Fibroblast of villous mesenchyme (primary cell): ENCODE results near the gene MAGI2. TPM values are rescaled to one million over a fixed set of nuclear protein-coding genes. Genes with fewer than 3 reads are reported as not detected.
"Not testable (repeated sequence)": the region's sequence is repeated elsewhere in the genome, so short reads cannot be mapped to it uniquely, and the experiment has no call there.

ENCODE experiments used
- DNase-seq: peaks from one replicate; pipeline ENCODE4 v3.0.0-alpha.2; 2010; ENCODE audit warnings: low read depth
- H3K4me3 ChIP-seq: 2 replicates; pipeline ENCODE4 v1.5.1; 2011; ENCODE audit warnings: low read depth, mild to moderate bottlenecking, low read length
- CTCF ChIP-seq: IDR thresholded peaks from 2 replicates; pipeline ENCODE4 v1.5.1; 2012; ENCODE audit warnings: low read depth, mild to moderate bottlenecking, low read length; ENCODE audit not compliant: insufficient read depth
- total RNA-seq: library from RNA; depleted of rRNA; stranded (reverse); fragments of >200 nt; gene quantifications from 2 replicates; pipeline ENCODE4 v1.2.3, GENCODE V29; 2012

Gene MAGI2
- total RNA-seq, 1 donor, result 24.6 TPM

DNA sequence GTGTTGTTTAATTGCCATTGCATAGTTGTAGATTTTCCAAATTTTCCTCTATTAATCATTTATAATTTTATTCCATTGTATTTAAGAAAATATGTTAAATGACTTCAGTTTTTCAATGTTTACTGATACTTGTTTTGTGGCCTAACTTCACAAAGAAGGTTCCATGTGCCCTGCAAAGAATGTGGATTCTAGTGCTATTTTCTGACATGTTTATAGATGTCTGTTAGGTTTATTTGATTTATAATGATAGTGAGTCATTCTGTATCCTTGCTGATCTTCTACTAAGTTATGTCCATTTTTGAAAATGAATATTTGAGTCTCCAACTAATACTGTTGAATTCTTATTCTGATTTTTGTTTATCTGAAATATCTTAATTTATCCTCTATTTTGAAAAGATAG, 369.0 kb downstream of the MAGI2 start:
- no peak for DNase-seq
- no peak overlapping the region for H3K4me3 ChIP-seq
- TF ChIP-seq CTCF, result no peak

- TF ChIP-seq CTCF, result no peak
- no peak overlapping the region for H3K4me3 ChIP-seq
- no peak for DNase-seq
These were observed 373.4 kb downstream of the MAGI2 start for GRCh38 chr7:79079919-79080554.

GRCh38 chr7:79078273-79078672, 375.2 kb downstream of the MAGI2 start:
- no peak for TF ChIP-seq CTCF
- H3K4me3 ChIP-seq, result no peak overlapping the region
- no peak for DNase-seq

DNA sequence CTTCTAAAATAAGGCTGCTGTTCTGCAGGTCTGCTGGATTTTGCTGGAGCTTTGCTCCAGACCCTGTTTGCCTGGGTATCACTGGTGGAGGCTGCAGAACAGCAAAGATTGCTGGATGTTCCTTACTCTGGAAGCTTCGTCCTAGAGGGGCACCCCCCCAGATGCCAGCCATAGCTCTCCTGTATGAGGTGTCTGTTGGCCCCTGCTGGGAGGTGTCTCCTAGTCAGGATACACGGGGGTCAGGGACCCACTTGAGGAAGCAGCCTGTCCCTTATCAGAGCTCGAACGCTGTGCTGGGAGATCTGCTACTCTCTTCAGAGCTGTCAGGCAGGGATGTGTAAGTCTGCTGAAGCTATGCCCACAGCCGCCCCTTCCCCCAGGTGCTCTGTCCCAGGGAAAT, 382.3 kb downstream of the MAGI2 start:
- not testable (repeated sequence) for DNase-seq, H3K4me3 ChIP-seq

GRCh38 chr7:79064187-79064823, 389.2 kb downstream of the MAGI2 start:
- no peak for DNase-seq
- TF ChIP-seq CTCF, result no peak
- H3K4me3 ChIP-seq, result no peak overlapping the region

GRCh38 chr7:79063019-79063698, 390.3 kb downstream of the MAGI2 start:
- no peak overlapping the region for H3K4me3 ChIP-seq
- DNase-seq, result no peak
- peak; percentile 36 for TF ChIP-seq CTCF

GRCh38 chr7:79060498-79060897, 393.0 kb downstream of the MAGI2 start:
- no peak for TF ChIP-seq CTCF
- no peak overlapping the region for H3K4me3 ChIP-seq
- DNase-seq, result no peak
